Amygdala (tissue), 56 donors: ENCODE measurements around the gene IGDCC3.

Experiments used
- DNase-seq, 56 donors: peaks; one replicate each; lab custom pipeline; 2025; lab: John Stamatoyannopoulos, UW

The IGDCC3 gene

GRCh38 chr15:65304381-65305149 is 73.2 kb downstream of the IGDCC3 start, which contains the start of gene RNU5B-1:
RNU5B-1 (plus strand) TSS chr15:65304677.
- peak in 40 of 56 donors; percentile 7 to 98 (median 44) for DNase-seq

- peak in 41 of 56 donors; percentile 8 to 82 (median 38) for DNase-seq
Measured at GRCh38 chr15:65303687-65304380, 74.0 kb downstream of the IGDCC3 start.

- DNase-seq, result peak in 10 of 56 donors; percentile 8 to 37 (median 22)
Measured at GRCh38 chr15:65302061-65302460, 75.7 kb downstream of the IGDCC3 start.

GRCh38 chr15:65300924-65301441 is 76.8 kb downstream of the IGDCC3 start:
- DNase-seq, result no peak

- DNase-seq, result no peak
Measured at GRCh38 chr15:65298731-65299130, 79.1 kb downstream of the IGDCC3 start.

- DNase-seq, result no peak
Measured at GRCh38 chr15:65292938-65293518, 84.8 kb downstream of the IGDCC3 start.

GRCh38 chr15:65290228-65290627 is 87.6 kb downstream of the IGDCC3 start:
- DNase-seq, result no peak

GRCh38 chr15:65289261-65289854 is 88.4 kb downstream of the IGDCC3 start:
- DNase-seq, result no peak

GRCh38 chr15:65287520-65287855 is 90.3 kb downstream of the IGDCC3 start:
- no peak for DNase-seq

GRCh38 chr15:65286704-65287519 is 90.9 kb downstream of the IGDCC3 start, which contains the start of gene PARP16:
PARP16 (minus strand) TSS chr15:65286883; CDS start chr15:65286426, 457 bp downstream.
- DNase-seq, result peak; percentile 7 to 94 (median 80)

GRCh38 chr15:65286069-65286703 is 91.6 kb downstream of the IGDCC3 start:
- DNase-seq, result peak in 19 of 56 donors; percentile 36 to 73 (median 60)

GRCh38 chr15:65285291-65286068 is 92.3 kb downstream of the IGDCC3 start:
- DNase-seq, result no peak

- DNase-seq, result no peak
Measured at GRCh38 chr15:65278480-65278879, 99.3 kb downstream of the IGDCC3 start.
